ENCODE results near the gene OR5M10.

DNA sequence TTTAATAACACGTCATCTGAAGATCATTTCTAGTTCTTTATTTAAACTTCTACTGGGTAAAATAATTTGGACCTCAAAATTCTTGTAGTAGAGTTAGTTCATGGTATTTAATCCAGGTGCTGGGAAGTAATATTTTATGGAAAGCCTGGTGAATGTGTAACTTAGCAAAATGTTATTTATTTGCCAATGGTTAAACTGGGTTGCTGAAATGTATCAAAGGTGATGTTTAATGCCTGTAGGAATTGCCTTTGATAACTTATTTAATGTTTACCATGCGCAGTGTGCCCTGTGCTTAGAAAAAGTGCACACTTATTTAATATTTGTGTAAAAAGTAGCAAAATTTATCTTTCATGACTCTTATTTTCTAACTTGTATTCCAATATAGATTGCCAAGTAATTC, 45.7 kb downstream of the OR5M10 start:
- TF ChIP-seq, protein P1, sequence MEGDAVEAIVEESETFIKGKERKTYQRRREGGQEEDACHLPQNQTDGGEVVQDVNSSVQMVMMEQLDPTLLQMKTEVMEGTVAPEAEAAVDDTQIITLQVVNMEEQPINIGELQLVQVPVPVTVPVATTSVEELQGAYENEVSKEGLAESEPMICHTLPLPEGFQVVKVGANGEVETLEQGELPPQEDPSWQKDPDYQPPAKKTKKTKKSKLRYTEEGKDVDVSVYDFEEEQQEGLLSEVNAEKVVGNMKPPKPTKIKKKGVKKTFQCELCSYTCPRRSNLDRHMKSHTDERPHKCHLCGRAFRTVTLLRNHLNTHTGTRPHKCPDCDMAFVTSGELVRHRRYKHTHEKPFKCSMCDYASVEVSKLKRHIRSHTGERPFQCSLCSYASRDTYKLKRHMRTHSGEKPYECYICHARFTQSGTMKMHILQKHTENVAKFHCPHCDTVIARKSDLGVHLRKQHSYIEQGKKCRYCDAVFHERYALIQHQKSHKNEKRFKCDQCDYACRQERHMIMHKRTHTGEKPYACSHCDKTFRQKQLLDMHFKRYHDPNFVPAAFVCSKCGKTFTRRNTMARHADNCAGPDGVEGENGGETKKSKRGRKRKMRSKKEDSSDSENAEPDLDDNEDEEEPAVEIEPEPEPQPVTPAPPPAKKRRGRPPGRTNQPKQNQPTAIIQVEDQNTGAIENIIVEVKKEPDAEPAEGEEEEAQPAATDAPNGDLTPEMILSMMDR (IDR thresholded peaks at IDR 0.05; ENCODE audit: low read depth, low read length): no peak
- TF ChIP-seq EZH2phosphoT487 (IDR thresholded peaks at IDR 0.05; ENCODE audit: low read depth): no peak

Data from OCI-LY3 (cell line).